ENCODE measurements around the gene LHX5. TPM values are rescaled to one million over a fixed set of nuclear protein-coding genes. Genes with fewer than 3 reads are reported as not detected.
A peak's percentile ranks its signal among the peaks of the same experiment; 100 is the strongest.

LHX5 gene
- total RNA-seq, 1 donor from 2014 or later = 0.25 TPM

- H3K4me3 ChIP-seq (ENCODE audit: insufficient read depth, low read depth, low read length) = no peak overlapping the region
- no peak overlapping the region for H2AFZ ChIP-seq (ENCODE audit: low read depth, low read length)
- H3K36me3 Mint-ChIP-seq (ENCODE audit: low read depth, unreplicated experiment) = peaks cover 4% of the 10 kb centered on the region
- H3K4me3 Mint-ChIP-seq (ENCODE audit: unreplicated experiment) = no peak overlapping the region
- peaks cover 8% of the 10 kb centered on the region for H4K20me1 ChIP-seq (ENCODE audit: insufficient read depth, low read length)
- no peak for FAIRE-seq
- H3K9ac ChIP-seq (ENCODE audit: low read length) = no peak overlapping the region
- no peaks in the 10 kb centered on the region for H3K79me2 ChIP-seq (ENCODE audit: insufficient read depth, low read length)
- no peaks in the 10 kb centered on the region for H3K9me3 ChIP-seq (ENCODE audit: insufficient read depth, low read depth, low read length)
- H3K36me3 ChIP-seq (ENCODE audit: insufficient read depth, low read length) = no peaks in the 10 kb centered on the region
- H3K9me3 Mint-ChIP-seq (ENCODE audit: unreplicated experiment) = peaks cover 23% of the 10 kb centered on the region
- H3K27me3 ChIP-seq (ENCODE audit: insufficient read depth, low read length) = peaks cover 70% of the 10 kb centered on the region
- no peak overlapping the region for H3K27ac Mint-ChIP-seq (ENCODE audit: unreplicated experiment)
- no peak overlapping the region for H3K4me2 ChIP-seq (ENCODE audit: low read length)
- H3K4me1 Mint-ChIP-seq (ENCODE audit: low read depth, unreplicated experiment) = peaks cover 5% of the 10 kb centered on the region
- H3K27ac ChIP-seq (ENCODE audit: low read depth, low read length) = no peak overlapping the region
- TF ChIP-seq CTCF (IDR thresholded peaks at IDR 0.05; ENCODE audit: insufficient read depth, low read depth, low read length) (no peak), EZH2 (IDR thresholded peaks at IDR 0.05; ENCODE audit: insufficient read depth, low read length) (peak; percentile 23)
- H3K27me3 Mint-ChIP-seq (ENCODE audit: low read depth, unreplicated experiment) = peaks cover 87% of the 10 kb centered on the region
- DNase-seq (ENCODE audit: low read depth) = no peak
- H3K4me1 ChIP-seq (ENCODE audit: insufficient read depth, low read length) = no peaks in the 10 kb centered on the region
Observed at GRCh38 chr12:113477171-113477841, 5.6 kb upstream of the LHX5 start.

DNA sequence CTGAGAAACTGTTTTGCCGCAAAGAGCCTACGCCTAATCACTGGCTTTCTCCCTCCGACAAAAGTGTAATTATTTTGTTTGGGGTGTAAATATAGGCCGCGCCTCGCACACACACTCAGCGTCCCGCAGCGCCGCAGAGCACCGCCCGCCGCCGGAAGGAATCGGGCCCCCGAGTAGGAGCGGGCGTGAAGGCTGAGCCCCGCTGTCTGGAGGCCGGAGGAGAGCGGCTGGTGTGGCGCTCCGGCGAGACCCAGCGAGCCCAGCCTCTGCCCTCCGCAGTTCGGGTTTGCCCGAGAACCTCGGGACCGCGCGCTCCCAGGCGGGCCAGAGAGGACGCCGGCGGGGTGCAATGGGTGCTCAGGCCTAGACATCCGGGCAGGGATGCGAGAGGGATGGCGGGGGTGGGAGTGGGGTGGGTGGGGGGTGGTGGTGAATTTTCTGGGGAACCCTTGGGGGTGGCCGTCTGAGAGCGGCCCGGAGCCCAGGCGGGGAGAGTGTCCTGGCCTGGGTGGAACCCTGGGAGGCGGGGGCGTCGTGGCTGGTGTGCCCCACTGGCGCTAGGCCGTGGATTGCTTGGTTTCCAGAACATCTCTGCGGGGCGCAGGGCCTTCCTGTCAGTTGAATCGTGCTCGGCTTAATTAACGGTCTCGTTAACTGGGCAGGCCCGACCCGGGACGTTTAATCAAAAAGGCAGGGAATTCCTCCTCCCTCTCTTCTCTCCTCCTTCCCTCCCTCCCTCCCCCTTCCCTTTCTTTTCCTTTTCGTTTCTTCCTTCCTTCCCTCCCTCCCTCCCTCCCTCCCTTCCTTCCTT is 4.7 kb upstream of the LHX5 start:
- FAIRE-seq (no peak), DNase-seq (ENCODE audit: low read depth) (no peak)
- Histone ChIP-seq H2AFZ (ENCODE audit: low read depth, low read length) (no peak overlapping the region), H3K9ac (ENCODE audit: low read length) (no peak overlapping the region), H3K79me2 (ENCODE audit: insufficient read depth, low read length) (no peaks in the 10 kb centered on the region), H3K36me3 (ENCODE audit: insufficient read depth, low read length) (no peaks in the 10 kb centered on the region), H3K27me3 (ENCODE audit: insufficient read depth, low read length) (peaks cover 77% of the 10 kb centered on the region), H4K20me1 (ENCODE audit: insufficient read depth, low read length) (peaks cover 8% of the 10 kb centered on the region), H3K4me3 (ENCODE audit: insufficient read depth, low read depth, low read length) (no peak overlapping the region), H3K4me1 (ENCODE audit: insufficient read depth, low read length) (no peaks in the 10 kb centered on the region), H3K9me3 (ENCODE audit: insufficient read depth, low read depth, low read length) (no peaks in the 10 kb centered on the region), H3K27ac (ENCODE audit: low read depth, low read length) (no peak overlapping the region), H3K4me2 (ENCODE audit: low read length) (no peak overlapping the region)
- H3K27ac Mint-ChIP-seq (ENCODE audit: unreplicated experiment) = no peak overlapping the region
- H3K36me3 Mint-ChIP-seq (ENCODE audit: low read depth, unreplicated experiment) = peaks cover 4% of the 10 kb centered on the region
- H3K4me3 Mint-ChIP-seq (ENCODE audit: unreplicated experiment) = no peak overlapping the region
- peaks cover 86% of the 10 kb centered on the region for H3K27me3 Mint-ChIP-seq (ENCODE audit: low read depth, unreplicated experiment)
- H3K4me1 Mint-ChIP-seq (ENCODE audit: low read depth, unreplicated experiment) = peaks cover 5% of the 10 kb centered on the region
- H3K9me3 Mint-ChIP-seq (ENCODE audit: unreplicated experiment) = peaks cover 23% of the 10 kb centered on the region
- TF ChIP-seq EZH2 (IDR thresholded peaks at IDR 0.05; ENCODE audit: insufficient read depth, low read length) = peak; percentile 94
- no peak for TF ChIP-seq CTCF (IDR thresholded peaks at IDR 0.05; ENCODE audit: insufficient read depth, low read depth, low read length)

Data from astrocyte (in vitro differentiated cells and primary cell).